ENCODE results near the gene CSTB.

The CSTB gene

DNA sequence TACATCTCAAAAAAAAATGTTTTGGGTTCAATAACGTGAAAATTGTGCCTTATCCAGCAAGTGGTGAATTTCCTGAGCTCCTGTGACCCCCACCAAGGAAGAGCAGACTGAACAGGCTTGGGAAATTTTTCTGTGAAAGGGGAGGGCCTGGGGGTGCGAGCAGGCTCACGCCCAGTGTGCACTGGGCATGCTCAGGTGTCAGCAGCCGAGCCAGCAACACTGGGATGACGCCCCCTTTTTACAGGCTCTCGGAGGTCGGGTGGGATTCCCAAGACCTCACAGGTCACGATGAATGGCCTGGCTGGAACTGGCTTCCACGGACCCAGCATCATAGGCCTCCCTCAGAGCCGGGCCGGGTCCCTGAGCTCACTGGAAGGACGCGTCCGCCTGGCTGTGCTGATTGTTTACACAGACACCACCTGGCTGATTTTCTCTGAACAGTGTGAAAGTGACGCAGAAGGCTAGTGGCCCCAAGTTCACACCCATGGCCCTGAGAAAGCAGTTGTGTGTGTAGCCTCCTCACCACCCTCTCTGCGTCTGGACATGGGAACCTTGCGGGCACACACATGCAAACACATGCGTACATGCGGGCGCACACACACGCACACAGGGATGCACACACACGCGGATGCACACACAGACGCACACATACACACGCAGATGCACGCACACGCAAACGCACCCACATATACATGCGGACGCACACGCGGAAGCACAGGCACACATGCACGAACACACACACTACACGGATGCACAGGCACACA is 9.2 kb downstream of the CSTB start:
- FAIRE-seq, result no peak

DNA sequence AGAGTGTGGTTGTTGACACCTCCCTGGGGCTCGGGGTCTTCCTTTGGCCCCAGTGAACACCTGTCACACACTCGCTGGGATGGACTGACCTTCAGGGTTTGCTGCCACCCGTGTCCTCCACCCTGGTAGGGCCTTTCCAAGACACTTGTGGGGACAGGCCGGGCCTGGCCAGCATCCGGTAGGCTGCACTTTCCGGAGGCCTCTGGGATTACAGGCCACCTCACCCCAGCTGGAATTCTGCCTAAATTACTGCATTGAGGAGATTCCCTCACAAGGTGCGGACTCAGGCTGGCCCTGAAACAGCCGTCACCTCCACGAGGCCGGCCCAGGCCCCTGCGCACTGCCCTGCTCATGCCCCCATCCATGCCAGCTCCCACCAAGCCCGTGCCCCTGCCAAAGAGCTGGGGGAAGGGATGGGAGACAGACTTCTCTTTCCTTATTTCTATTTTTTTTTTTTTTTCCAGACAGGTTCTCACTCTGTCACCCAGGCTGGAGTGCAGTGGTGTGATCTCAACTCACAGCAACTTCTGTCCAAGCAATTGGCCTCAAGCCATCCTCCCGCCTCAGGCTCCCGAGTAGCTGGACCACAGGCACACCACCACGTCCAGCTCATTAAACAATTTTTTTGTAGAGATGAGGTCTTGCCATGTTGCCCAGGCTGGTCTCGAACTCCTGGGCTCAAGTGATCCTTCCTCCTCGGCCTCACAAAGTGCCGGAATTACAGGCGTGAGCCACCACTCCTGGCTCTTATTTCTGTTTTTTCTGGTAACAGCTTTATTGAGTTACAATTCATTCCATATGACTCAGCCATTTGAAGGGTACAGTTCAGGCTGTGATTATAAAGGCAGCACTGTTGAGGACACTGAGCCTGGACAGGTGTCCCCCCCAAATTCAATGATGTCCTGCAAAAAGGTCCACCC is 11.3 kb downstream of the CSTB start:
- FAIRE-seq, result no peak

- no peak for FAIRE-seq
Measured at GRCh38 chr21:43763901-43764523, 12.1 kb downstream of the CSTB start.

GRCh38 chr21:43762303-43763128 is 13.6 kb downstream of the CSTB start:
- FAIRE-seq, result no peak

DNA sequence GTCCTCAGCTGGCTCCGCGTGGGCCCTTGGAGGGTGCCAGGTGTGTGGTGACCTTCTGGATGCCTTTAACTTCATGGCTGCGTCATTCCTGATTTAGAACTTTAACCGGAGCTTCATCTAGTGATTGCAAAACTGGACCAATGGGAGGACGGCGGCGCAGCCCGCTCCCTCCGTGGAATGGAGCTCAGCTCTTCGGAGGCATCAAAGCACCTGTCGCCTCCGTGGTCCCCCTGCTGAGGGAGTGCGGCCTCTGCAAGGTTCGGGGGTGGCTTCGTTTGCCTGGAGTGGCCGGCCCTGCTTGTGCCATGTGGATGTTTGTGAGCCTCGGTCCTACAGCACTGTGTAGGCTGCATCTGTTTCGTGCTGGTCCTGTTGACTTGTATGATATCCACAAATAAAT is 14.2 kb downstream of the CSTB start:
- no peak for FAIRE-seq

DNA sequence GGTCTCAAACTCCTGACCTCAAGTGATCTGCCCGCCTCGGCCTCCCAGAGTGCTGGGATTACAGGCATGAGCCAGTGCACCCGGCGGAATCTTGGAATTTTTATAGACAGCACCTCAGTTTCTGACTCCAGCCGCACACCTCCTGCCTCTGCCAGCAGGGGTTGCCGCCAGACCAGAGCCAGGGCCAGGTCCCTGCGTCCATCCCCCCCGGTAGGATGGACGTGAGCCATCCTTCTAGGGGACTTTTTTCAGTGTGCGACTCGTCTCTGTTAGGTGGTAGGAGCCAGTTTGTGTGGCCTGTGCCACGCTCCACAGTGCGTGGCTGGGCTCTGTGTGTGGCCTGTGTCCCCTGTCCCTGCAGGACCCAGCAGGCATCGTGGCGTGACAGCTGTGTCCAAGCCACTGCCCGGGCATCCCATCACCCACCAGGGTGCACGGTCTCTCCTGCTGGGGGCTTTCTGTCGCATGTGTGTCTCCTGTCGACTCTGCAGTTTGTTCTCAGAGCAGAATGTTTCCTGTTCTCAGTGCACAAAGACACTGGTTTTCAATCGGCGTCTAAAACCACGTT is 15.6 kb downstream of the CSTB start:
- FAIRE-seq, result no peak

GRCh38 chr21:43759651-43760050 is 16.5 kb downstream of the CSTB start:
- no peak for FAIRE-seq

- no peak for FAIRE-seq
Measured at GRCh38 chr21:43758811-43759210, 17.3 kb downstream of the CSTB start.

DNA sequence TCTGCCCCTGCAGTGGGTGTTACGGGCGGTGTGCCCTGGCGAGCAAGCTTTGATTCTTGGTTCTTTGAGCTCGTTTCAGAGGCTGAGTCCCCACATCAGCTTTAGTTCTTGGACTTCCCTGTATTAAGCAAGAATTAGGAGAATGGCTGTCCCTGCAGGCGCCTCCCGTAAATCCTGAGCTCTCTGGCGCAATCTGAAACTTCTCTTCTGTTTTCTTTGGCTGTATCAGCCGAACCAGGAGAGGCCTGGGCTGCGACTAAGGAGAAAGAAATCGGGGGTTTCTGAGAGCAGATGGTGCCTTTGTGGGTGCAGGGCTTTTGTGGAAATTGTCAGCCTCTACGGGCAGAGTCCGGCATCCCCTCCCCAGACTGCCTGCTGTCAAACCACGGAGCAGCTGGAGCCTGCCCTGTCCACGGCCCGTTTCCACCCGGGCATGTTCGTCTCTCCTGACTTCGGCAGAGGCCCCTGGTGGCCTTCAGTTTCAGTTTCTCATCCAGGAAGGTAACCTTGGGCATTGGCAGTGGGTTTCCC is 17.9 kb downstream of the CSTB start:
- no peak for FAIRE-seq

GRCh38 chr21:43757601-43758000 is 18.5 kb downstream of the CSTB start:
- FAIRE-seq, result no peak

DNA sequence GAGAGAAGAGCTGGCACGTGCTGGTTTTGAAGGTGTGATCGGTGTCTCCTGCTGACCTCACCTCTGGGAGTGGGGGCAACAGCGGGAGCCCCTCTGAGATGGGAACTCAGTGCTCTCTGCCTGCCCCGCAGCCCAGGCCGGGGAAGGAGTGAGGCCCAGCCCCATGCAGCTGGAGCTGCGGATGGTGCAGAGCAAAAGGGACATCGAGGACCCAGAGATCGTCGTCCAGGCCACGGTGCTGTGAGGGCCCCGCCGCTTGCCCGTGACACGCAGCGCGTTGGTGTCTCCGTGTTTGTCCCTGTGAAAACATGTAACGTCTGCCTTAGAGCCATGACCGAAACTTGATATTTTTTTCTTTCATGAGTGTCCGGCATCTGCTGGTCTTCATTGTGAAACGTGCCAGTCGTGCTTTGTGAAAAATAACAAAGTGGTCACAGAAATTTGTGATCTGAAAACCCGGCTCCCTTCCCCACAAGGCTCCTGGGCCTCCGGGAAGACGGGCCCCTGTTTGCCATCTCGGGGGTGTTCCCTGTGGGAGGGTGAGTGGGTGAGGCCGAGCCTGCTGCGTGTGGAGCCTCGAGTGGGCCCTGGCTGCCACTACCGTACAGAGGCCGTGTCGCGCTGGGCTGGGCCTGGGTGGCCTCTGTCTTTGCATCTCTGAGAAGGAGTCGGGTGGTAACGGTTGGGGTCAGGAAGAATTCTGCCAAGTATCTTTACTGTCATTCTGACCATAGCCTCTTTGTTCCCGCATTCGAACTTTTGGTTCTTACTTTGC is 20.1 kb downstream of the CSTB start:
- no peak for FAIRE-seq

DNA sequence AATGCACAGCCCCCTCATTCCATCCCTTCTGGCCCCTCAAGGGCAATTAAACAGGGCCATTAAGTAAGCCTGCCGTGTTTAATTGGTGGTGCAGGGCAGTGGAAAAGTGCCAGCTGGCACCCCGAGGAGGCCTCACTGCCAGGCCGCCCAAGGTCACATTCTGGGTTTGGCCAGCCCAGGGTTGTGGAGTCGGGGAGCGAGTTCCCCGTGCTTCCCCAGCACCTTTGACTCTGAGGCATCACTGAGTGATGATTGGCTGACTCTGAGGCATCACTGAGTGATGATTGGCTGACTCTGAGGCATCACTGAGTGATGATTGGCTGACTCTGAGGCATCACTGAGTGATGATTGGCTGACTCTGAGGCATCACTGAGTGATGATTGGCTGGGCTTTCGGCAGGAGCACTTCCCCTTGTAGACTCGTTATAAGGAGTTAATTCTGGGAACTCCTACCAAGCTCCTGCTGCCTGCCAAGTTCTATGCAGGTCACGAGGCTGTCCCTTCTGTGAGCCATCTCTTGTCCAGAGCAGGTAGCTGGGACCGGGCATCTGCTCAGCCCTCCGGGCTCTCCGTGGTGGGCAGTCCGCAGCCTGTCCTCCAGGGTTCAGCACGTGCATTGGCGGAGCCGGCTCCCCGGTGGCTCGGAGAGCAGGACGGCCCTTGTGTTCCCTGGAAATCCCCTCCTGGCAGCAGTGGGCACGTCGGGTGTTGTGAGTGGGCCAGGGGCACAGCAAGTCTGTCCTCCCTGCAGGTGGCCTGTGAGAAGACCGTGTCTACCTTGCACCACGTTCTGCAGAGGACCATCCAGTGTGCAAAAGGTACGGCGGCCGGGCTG is 20.9 kb downstream of the CSTB start:
- FAIRE-seq, result no peak

- no peak for FAIRE-seq
Measured at GRCh38 chr21:43753439-43753799, 22.7 kb downstream of the CSTB start.

GRCh38 chr21:43752758-43753438 is 23.2 kb downstream of the CSTB start:
- no peak for FAIRE-seq

DNA sequence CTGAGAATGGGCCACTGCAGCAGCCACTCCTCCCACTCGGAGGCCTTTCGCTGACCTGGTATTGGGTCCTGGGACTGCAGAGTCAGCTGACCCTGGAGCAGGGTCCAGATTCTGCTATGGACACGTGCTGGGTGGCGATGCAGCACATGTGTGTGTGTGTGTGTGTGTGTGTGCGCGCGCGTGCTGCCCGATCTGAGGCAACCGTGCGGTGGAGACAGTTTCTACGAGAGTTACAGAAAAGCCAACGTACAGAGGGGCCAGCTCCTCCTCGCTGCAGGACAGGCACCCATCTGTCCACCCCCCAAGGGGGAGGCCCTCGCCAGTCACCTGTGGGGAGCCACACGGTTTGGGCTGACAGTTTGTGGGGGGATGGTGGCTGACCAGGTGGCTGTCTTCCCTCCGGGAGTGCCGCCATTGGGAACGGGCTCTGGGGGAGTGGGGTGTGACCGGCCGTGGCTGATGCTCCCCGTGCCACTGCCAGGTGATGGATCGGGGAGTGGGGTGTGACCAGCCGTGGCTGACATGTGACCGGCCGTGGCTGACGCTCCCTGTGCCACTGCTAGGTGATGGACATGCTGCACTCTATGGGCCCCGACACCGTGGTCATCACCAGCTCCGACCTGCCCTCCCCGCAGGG is 24.0 kb downstream of the CSTB start:
- FAIRE-seq, result no peak

DNA sequence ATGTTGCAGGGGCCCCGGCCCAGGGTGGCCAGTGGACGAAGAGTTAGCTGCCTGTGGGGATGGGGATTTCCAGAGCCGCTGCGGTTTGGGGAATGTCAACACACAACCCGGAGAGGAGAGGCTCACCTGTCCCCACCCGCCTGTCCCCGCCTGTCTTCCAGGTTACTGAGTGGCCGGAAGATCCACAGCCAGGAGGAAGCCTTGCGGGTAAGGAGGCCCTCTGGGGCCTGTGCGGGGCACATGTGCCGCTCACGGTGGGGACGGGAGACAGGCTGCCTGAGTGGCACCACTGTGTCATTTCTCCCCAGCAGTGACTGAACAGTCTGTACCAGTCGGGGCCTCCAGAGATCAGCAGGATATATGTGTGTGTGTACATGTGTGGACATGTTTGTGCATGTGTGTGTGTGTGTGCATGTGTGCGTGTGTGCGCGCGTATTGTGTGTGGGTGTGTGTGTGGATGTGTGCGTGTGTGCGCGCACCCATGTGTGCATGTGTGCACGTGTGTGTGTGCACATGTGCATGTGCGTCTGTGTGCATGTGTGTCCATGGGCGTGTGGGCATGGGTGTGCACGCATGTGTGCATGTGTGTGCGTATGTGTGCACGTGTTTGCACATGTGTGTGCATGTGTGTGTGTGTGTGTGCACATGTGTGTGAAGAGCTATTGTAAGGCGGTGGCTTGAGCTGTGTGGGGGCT is 25.6 kb downstream of the CSTB start:
- FAIRE-seq, result no peak

DNA sequence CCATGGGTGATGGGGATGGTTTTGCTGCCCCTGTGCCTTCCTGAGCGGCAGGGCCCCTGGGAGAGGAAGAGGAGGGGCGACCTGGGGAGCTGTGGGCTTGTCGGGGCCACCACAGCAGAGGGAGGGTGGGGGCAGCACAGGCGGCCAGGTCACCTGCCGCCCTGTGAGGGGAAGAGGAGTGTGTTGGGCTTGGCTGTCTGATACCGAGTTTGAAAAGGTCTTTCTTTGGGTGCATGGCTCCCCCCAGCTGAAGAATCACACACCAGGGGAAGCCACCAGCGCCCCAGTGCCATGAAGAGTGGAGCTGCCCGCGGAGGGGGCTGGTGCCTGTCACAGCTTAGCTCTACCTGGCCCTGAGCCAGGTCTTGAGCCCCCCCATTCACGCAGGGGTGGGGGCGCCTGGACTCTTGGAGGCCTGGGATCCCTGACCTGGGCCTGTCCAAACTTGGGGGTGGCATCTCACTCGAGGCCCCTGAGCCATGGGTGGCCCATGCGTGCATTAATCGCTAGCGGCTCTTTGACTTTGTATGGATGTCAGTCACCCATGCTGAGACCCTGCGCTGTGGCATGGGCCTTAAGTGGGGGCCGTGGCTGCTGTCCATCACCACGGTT is 26.4 kb downstream of the CSTB start:
- no peak for FAIRE-seq

DNA sequence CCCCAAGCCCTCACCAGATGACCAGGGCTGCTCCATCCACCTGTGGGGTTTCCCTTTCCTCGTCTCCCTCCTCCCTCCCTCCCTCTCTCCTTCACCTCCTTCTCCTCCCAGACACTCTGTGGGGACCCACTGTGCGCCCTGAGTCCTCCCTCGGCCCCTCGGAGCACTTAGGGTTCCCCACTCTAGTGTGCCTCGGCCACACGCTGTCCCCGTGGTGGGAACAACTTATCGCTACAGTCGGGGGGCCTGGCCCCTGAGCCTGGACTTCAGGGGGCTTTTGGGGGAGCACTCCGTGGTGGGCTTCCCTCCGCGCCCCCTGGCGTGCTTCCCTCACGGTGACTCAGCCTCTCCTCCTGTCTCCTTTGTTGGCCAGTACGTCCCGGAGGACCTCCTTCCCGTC is 27.5 kb downstream of the CSTB start:
- no peak for FAIRE-seq
